OCI-LY3 (cell line): Measurements from ENCODE around the gene METTL8.
A peak's percentile ranks its signal among the peaks of the same experiment; 100 is the strongest.
"Not testable (repeated sequence)": the region's sequence is repeated elsewhere in the genome, so short reads cannot be mapped to it uniquely, and the experiment has no call there.

Experiments used
- H2AFZ ChIP-seq: fragments of 200-600, 300-600 bp; shearing (Covaris generic); 2 replicates; pipeline ENCODE4 v1.6.0; 2014; ENCODE audit warnings: antibody characterized with exemption, low read depth, low read length
- H3K27ac ChIP-seq: fragments of 200-600, 300-600 bp; sonication (generic); 2 replicates; pipeline ENCODE4 v1.5.1; 2014; ENCODE audit warnings: mild to moderate bottlenecking, low read length, moderate library complexity, mixed read lengths
- H3K27me3 ChIP-seq: fragments of 200-600, 300-600 bp; sonication (generic); 2 replicates; pipeline ENCODE4 v1.6.1; 2014; ENCODE audit warnings: low read depth, low read length, mixed read lengths
- H3K36me3 ChIP-seq: fragments of 200-600, 300-600 bp; sonication (generic); replicated peaks from 2 replicates; pipeline ENCODE3; 2014; ENCODE audit warnings: low read depth, low read length, mixed read lengths
- H3K4me1 ChIP-seq: fragments of 300-600, 200-600 bp; sonication (generic); 2 replicates; pipeline ENCODE4 v1.6.1; 2014; ENCODE audit warnings: low read length, mixed read lengths
- H3K4me2 ChIP-seq: fragments of 200-600, 300-600 bp; sonication (generic); 2 replicates; pipeline ENCODE4 v1.6.1; 2014; ENCODE audit warnings: low read length, mixed read lengths
- H3K4me3 ChIP-seq: fragments of 300-600, 200-600 bp; sonication (generic); 2 replicates; pipeline ENCODE4 v1.5.1; 2014; ENCODE audit warnings: antibody characterized with exemption, mild to moderate bottlenecking, low read length, moderate library complexity
- H3K79me2 ChIP-seq: fragments of 300-600, 200-600 bp; shearing (Covaris generic); 2 replicates; pipeline ENCODE4 v1.6.1; 2014; ENCODE audit warnings: mild to moderate bottlenecking, low read length, mixed read lengths
- H3K9ac ChIP-seq: fragments of 300-600, 200-600 bp; shearing (Covaris generic); 2 replicates; pipeline ENCODE4 v1.6.0; 2014; ENCODE audit warnings: mild to moderate bottlenecking, low read length, moderate library complexity
- H3K9me3 ChIP-seq: fragments of 200-600, 300-600 bp; shearing (Covaris generic); 2 replicates; pipeline ENCODE4 v1.6.1; 2014; ENCODE audit warnings: low read length, mixed read lengths; ENCODE audit not compliant: insufficient read depth
- H4K20me1 ChIP-seq: fragments of 200-600, 300-600 bp; sonication (generic); 2 replicates; pipeline ENCODE4 v1.6.1; 2016; ENCODE audit warnings: low read length, mixed read lengths; ENCODE audit not compliant: insufficient read depth
- EZH2phosphoT487 ChIP-seq: fragments of 200-600 bp; shearing (Covaris generic); IDR thresholded peaks from 2 replicates; pipeline ENCODE4 v1.6.1; 2018; ENCODE audit warnings: antibody characterized with exemption, mixed run types, low read depth
- TF ChIP-seq, protein P1 (sequence below): fragments of 200-600, 300-600 bp; sonication (generic); IDR thresholded peaks from 2 replicates; pipeline ENCODE4 v1.5.1; 2014; ENCODE audit warnings: antibody characterized with exemption, low read length, low read depth

The METTL8 gene

GRCh38 chr2:171317492-171318125, 116.2 kb downstream of the METTL8 start:
- no peaks in the 10 kb centered on the region; the same call in 1 of the 2 replicates for H3K27me3 ChIP-seq
- H4K20me1 ChIP-seq: no peaks in the 10 kb centered on the region
- H2AFZ ChIP-seq: no peak overlapping the region
- H3K9me3 ChIP-seq: no peaks in the 10 kb centered on the region
- H3K4me3 ChIP-seq: no peak overlapping the region
- no peaks in the 10 kb centered on the region for H3K79me2 ChIP-seq
- peak overlapping the region; percentile 92; the same call in 1 of the 2 replicates for H3K27ac ChIP-seq
- H3K4me2 ChIP-seq: peak overlapping the region; percentile 93
- no peak overlapping the region for H3K9ac ChIP-seq
- TF ChIP-seq EZH2phosphoT487: no peak
- H3K4me1 ChIP-seq: peaks cover 55% of the 10 kb centered on the region
- no peaks in the 10 kb centered on the region for H3K36me3 ChIP-seq

GRCh38 chr2:171316755-171317337, 116.9 kb downstream of the METTL8 start:
- Histone ChIP-seq H3K36me3 (no peaks in the 10 kb centered on the region), H3K9me3 (no peaks in the 10 kb centered on the region), H3K4me2 (no peak overlapping the region), H3K27me3 (no peaks in the 10 kb centered on the region; the same call in 1 of the 2 replicates), H3K27ac (no peak overlapping the region), H3K4me3 (no peak overlapping the region), H2AFZ (no peak overlapping the region), H3K4me1 (peaks cover 49% of the 10 kb centered on the region), H4K20me1 (no peaks in the 10 kb centered on the region), H3K79me2 (no peaks in the 10 kb centered on the region), H3K9ac (no peak overlapping the region)
- TF ChIP-seq, protein P1, sequence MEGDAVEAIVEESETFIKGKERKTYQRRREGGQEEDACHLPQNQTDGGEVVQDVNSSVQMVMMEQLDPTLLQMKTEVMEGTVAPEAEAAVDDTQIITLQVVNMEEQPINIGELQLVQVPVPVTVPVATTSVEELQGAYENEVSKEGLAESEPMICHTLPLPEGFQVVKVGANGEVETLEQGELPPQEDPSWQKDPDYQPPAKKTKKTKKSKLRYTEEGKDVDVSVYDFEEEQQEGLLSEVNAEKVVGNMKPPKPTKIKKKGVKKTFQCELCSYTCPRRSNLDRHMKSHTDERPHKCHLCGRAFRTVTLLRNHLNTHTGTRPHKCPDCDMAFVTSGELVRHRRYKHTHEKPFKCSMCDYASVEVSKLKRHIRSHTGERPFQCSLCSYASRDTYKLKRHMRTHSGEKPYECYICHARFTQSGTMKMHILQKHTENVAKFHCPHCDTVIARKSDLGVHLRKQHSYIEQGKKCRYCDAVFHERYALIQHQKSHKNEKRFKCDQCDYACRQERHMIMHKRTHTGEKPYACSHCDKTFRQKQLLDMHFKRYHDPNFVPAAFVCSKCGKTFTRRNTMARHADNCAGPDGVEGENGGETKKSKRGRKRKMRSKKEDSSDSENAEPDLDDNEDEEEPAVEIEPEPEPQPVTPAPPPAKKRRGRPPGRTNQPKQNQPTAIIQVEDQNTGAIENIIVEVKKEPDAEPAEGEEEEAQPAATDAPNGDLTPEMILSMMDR: no peak
- no peak for TF ChIP-seq EZH2phosphoT487

GRCh38 chr2:171316220-171316619, 117.6 kb downstream of the METTL8 start:
- Histone ChIP-seq H2AFZ (no peak overlapping the region), H3K27me3 (no peaks in the 10 kb centered on the region; the same call in 1 of the 2 replicates), H3K27ac (no peak overlapping the region), H3K79me2 (no peaks in the 10 kb centered on the region), H3K4me1 (peaks cover 43% of the 10 kb centered on the region), H4K20me1 (no peaks in the 10 kb centered on the region), H3K4me2 (no peak overlapping the region), H3K9me3 (no peaks in the 10 kb centered on the region), H3K4me3 (no peak overlapping the region), H3K9ac (no peak overlapping the region), H3K36me3 (no peaks in the 10 kb centered on the region)
- no peak for TF ChIP-seq EZH2phosphoT487
- TF ChIP-seq, protein P1: no peak

DNA sequence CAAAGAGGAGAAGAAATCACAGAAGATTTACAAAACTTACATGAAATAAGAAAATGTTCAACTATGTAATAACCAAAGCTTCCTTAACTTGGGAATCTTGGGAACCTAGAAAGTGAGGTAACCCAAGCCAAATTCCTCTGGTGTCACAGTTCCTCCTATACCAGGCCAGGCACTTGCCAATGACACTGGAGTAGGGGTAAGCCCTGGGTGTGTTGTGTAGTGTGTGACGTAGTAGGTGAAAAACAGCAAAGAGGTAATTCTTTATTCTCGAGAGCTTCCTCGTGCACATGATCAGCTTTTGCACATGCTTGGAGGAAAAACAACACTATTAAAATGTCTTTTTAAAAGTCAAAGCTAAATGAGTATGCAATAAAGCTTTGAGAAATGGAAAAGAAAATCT, 118.0 kb downstream of the METTL8 start:
- no peak for TF ChIP-seq EZH2phosphoT487
- TF ChIP-seq, protein P1: no peak
- no peak overlapping the region for H3K9ac ChIP-seq
- H3K36me3 ChIP-seq: peaks cover 4% of the 10 kb centered on the region
- H2AFZ ChIP-seq: no peak overlapping the region
- no peak overlapping the region for H3K27ac ChIP-seq
- H4K20me1 ChIP-seq: no peaks in the 10 kb centered on the region
- peaks cover 39% of the 10 kb centered on the region for H3K4me1 ChIP-seq
- H3K4me2 ChIP-seq: no peak overlapping the region
- H3K79me2 ChIP-seq: no peaks in the 10 kb centered on the region
- H3K4me3 ChIP-seq: no peak overlapping the region
- no peaks in the 10 kb centered on the region; the same call in 1 of the 2 replicates for H3K27me3 ChIP-seq
- H3K9me3 ChIP-seq: no peaks in the 10 kb centered on the region

- not testable (repeated sequence) for H3K27me3 ChIP-seq, H2AFZ ChIP-seq, H3K4me3 ChIP-seq, H4K20me1 ChIP-seq, H3K9ac ChIP-seq, H3K9me3 ChIP-seq, H3K4me1 ChIP-seq, H3K4me2 ChIP-seq, H3K27ac ChIP-seq, H3K36me3 ChIP-seq, H3K79me2 ChIP-seq
These were observed 121.6 kb downstream of the METTL8 start for GRCh38 chr2:171312182-171312581.

DNA sequence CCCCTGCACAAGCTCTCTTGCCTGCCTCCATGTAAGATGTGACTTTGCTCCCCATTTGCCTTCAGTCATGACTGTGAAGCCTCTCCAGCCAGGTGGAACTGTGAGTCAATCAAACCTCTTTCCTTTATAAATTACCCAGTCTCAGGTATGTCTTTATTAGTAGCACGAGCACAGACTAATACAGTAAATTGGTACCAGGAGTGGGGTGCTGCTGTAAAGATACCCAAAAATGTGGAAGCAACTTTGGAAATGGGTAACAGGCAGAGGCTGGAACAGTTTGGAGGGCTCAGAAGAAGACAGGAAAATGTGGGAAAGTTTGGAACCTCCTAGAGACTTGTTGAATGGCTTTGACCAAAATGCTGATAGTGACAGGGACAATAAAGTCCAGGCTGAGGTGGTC, 122.2 kb downstream of the METTL8 start:
- not testable (repeated sequence) for H3K4me1 ChIP-seq, H2AFZ ChIP-seq, H3K27ac ChIP-seq, H3K4me2 ChIP-seq, H3K79me2 ChIP-seq, H3K27me3 ChIP-seq, H3K36me3 ChIP-seq, H3K4me3 ChIP-seq, H3K9me3 ChIP-seq, H4K20me1 ChIP-seq, H3K9ac ChIP-seq
